K562 (cell line): ENCODE results near the gene C2. TPM values are rescaled to one million over a fixed set of nuclear protein-coding genes. Genes with fewer than 3 reads are reported as not detected.

Experiments
- ZBED1 ChIP-seq: IDR thresholded peaks from 2 replicates; pipeline ENCODE4 v1.6.1; 2014
- polyA plus RNA-seq, 8 experiments: library from polyadenylated mRNA; depleted of rRNA in 4 of 8; stranded (reverse) in 5 of 8; unstranded in 3 of 8; fragments of >200 nt; fragmentation: Nextera tagmentation in 2 of 8; fragmentation: Illumina TruSeq in 1 of 8; extraction: Ambion mirVana in 2 of 8; extraction: Trizol in 1 of 8; gene quantifications; 2 replicates each; pipeline versions ENCODE4 v1.2.1 to v1.2.3, GENCODE V29; 2011 to 2014; ENCODE audit warnings: inconsistent platforms in 1 of 8, missing spikeins in 1 of 8
- total RNA-seq, 7 experiments: library from RNA; depleted of rRNA in 6 of 7; stranded (reverse); fragments of >200 nt in 6 of 7; fragmentation: Illumina TruSeq in 2 of 7; extraction: Trizol in 2 of 7; gene quantifications; 2 replicates each; pipeline versions ENCODE4 v1.2.1 to v1.2.3, GENCODE V29; 2011 to 2021; ENCODE audit warnings: low replicate concordance in 1 of 7
- TF ChIP-seq, protein P1 (sequence below), 2 experiments: fragments of 450-650 bp; formaldehyde crosslinking in 1 of 2; IDR thresholded peaks; 2 replicates each; pipeline versions ENCODE4 v1.4.0 to v1.6.1; 2014 to 2020; ENCODE audit warnings: mild to moderate bottlenecking in 2 of 2, borderline replicate concordance in 1 of 2, low read depth in 1 of 2
- TF ChIP-seq, protein P2 (sequence below): fragments of 450-650 bp; formaldehyde crosslinking; IDR thresholded peaks from 2 replicates; pipeline ENCODE4 v1.4.0; 2020; ENCODE audit warnings: mild to moderate bottlenecking, moderate library complexity
- TF ChIP-seq, protein P3 (sequence below): fragments of 200-800 bp; sonication (Bioruptor generic); IDR thresholded peaks from 2 replicates; pipeline ENCODE4 v1.6.1; 2017; ENCODE audit warnings: missing genetic modification characterization, missing compliant biosample characterization

C2 gene
- total and polyA plus RNA-seq, 9 of the 15 experiments (the other 6 are each of a cell fraction or from before 2014, with no cell fraction given), result 0.05 to 1.1 (median 0.39) TPM; not detected in 1

DNA sequence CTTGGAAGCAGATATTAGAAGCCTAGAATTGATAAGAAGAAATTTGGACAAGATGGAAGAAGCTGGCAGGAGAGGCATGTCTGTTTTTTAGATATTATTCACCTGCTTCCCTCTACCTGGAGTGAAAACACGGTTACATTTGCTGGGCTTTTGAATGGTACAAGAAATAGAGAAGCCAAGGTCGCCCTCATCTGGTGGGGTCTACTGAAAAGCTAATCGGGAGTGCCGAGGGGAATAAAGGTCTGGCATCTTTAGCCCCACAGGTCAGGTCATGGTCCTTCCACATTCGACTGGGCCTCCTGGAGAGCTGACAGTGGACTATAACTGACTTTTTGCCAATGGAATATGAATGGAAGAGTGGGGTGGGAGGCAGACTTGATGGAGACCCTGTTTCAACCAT is 4.6 kb upstream of the C2 start (continued):
- TF ChIP-seq, protein P1, sequence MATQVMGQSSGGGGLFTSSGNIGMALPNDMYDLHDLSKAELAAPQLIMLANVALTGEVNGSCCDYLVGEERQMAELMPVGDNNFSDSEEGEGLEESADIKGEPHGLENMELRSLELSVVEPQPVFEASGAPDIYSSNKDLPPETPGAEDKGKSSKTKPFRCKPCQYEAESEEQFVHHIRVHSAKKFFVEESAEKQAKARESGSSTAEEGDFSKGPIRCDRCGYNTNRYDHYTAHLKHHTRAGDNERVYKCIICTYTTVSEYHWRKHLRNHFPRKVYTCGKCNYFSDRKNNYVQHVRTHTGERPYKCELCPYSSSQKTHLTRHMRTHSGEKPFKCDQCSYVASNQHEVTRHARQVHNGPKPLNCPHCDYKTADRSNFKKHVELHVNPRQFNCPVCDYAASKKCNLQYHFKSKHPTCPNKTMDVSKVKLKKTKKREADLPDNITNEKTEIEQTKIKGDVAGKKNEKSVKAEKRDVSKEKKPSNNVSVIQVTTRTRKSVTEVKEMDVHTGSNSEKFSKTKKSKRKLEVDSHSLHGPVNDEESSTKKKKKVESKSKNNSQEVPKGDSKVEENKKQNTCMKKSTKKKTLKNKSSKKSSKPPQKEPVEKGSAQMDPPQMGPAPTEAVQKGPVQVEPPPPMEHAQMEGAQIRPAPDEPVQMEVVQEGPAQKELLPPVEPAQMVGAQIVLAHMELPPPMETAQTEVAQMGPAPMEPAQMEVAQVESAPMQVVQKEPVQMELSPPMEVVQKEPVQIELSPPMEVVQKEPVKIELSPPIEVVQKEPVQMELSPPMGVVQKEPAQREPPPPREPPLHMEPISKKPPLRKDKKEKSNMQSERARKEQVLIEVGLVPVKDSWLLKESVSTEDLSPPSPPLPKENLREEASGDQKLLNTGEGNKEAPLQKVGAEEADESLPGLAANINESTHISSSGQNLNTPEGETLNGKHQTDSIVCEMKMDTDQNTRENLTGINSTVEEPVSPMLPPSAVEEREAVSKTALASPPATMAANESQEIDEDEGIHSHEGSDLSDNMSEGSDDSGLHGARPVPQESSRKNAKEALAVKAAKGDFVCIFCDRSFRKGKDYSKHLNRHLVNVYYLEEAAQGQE (IDR thresholded peaks at IDR 0.05; ENCODE audit: borderline replicate concordance), result peak; percentile 62
- TF ChIP-seq, protein P1 (CRISPR knock-in tag; IDR thresholded peaks at IDR 0.05; ENCODE audit: low read depth), result no peak
- TF ChIP-seq, protein P2, sequence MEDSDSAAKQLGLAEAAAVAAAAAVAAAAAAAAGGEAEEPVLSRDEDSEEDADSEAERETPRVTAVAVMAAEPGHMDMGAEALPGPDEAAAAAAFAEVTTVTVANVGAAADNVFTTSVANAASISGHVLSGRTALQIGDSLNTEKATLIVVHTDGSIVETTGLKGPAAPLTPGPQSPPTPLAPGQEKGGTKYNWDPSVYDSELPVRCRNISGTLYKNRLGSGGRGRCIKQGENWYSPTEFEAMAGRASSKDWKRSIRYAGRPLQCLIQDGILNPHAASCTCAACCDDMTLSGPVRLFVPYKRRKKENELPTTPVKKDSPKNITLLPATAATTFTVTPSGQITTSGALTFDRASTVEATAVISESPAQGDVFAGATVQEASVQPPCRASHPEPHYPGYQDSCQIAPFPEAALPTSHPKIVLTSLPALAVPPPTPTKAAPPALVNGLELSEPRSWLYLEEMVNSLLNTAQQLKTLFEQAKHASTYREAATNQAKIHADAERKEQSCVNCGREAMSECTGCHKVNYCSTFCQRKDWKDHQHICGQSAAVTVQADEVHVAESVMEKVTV, result peak; percentile 49
- TF ChIP-seq ZBED1, result no peak
- TF ChIP-seq, protein P3, sequence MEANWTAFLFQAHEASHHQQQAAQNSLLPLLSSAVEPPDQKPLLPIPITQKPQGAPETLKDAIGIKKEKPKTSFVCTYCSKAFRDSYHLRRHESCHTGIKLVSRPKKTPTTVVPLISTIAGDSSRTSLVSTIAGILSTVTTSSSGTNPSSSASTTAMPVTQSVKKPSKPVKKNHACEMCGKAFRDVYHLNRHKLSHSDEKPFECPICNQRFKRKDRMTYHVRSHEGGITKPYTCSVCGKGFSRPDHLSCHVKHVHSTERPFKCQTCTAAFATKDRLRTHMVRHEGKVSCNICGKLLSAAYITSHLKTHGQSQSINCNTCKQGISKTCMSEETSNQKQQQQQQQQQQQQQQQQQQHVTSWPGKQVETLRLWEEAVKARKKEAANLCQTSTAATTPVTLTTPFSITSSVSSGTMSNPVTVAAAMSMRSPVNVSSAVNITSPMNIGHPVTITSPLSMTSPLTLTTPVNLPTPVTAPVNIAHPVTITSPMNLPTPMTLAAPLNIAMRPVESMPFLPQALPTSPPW (CRISPR knock-in tag), result peak; percentile 25; the same call in 1 of the 2 replicates
